ENCODE data around the gene TTLL7.

Gene TTLL7

GRCh38 chr1:83934550-83934949, 64.4 kb downstream of the TTLL7 start:
- H2AFZ ChIP-seq (ENCODE audit: low read depth, low read length, severe bottlenecking): no peak overlapping the region
- no peaks in the 10 kb centered on the region for H3K9me2 ChIP-seq (replicated peaks; ENCODE audit: insufficient read depth, low read length)
- H3K4me3 ChIP-seq (ENCODE audit: insufficient read depth, low read length, poor library complexity, severe bottlenecking): no peak overlapping the region
- no peaks in the 10 kb centered on the region for H3F3A ChIP-seq (ENCODE audit: insufficient read depth)
- H3K36me3 ChIP-seq (ENCODE audit: low read length): no peaks in the 10 kb centered on the region
- H3K9me3 ChIP-seq (ENCODE audit: insufficient read depth, low read length): no peaks in the 10 kb centered on the region
- H3K4me2 ChIP-seq (ENCODE audit: low read depth, low read length, poor library complexity, severe bottlenecking): no peak overlapping the region
- H3K9ac ChIP-seq (ENCODE audit: low read length): no peak overlapping the region
- H3K27me3 ChIP-seq (ENCODE audit: low read length): no peaks in the 10 kb centered on the region
- TF ChIP-seq EZH2phosphoT487 (conservative IDR thresholded peaks at IDR 0.05; ENCODE audit: low read length) (no peak), CTCF (IDR thresholded peaks at IDR 0.05; ENCODE audit: insufficient read depth, low read length, poor library complexity, severe bottlenecking) (no peak)
- H3K27ac ChIP-seq (ENCODE audit: low read depth, low read length): no peak overlapping the region
- no peaks in the 10 kb centered on the region for H3K79me2 ChIP-seq (ENCODE audit: insufficient read depth, low read length)
- no peaks in the 10 kb centered on the region for H4K20me1 ChIP-seq (ENCODE audit: low read depth, low read length)

DNA sequence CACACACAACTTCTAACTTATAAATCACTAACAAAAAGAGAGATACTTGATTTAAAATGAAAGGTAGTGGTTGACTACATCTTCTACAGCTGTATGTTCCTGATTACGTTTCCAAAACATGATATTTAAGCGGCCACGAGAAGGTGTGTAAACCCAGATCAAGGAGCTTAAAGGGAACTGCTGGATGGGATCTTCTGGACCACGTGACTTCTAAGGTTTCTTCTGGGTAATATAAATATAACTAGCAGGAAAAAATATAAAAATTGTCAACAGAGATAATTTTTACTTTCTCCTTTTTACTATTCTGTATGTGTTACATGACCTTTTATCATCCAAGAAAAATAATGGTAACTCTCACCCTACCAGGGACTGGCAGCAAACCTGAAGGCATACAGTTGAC, 66.2 kb downstream of the TTLL7 start:
- H3F3A ChIP-seq (ENCODE audit: insufficient read depth): no peaks in the 10 kb centered on the region
- no peaks in the 10 kb centered on the region for H3K9me3 ChIP-seq (ENCODE audit: insufficient read depth, low read length)
- H2AFZ ChIP-seq (ENCODE audit: low read depth, low read length, severe bottlenecking): no peak overlapping the region
- no peak overlapping the region for H3K4me3 ChIP-seq (ENCODE audit: insufficient read depth, low read length, poor library complexity, severe bottlenecking)
- no peak overlapping the region for H3K9ac ChIP-seq (ENCODE audit: low read length)
- no peaks in the 10 kb centered on the region for H3K79me2 ChIP-seq (ENCODE audit: insufficient read depth, low read length)
- no peak overlapping the region for H3K4me2 ChIP-seq (ENCODE audit: low read depth, low read length, poor library complexity, severe bottlenecking)
- no peaks in the 10 kb centered on the region for H3K27me3 ChIP-seq (ENCODE audit: low read length)
- no peaks in the 10 kb centered on the region for H3K36me3 ChIP-seq (ENCODE audit: low read length)
- no peak overlapping the region for H3K27ac ChIP-seq (ENCODE audit: low read depth, low read length)
- H3K9me2 ChIP-seq (replicated peaks; ENCODE audit: insufficient read depth, low read length): no peaks in the 10 kb centered on the region
- TF ChIP-seq EZH2phosphoT487 (conservative IDR thresholded peaks at IDR 0.05; ENCODE audit: low read length): no peak
- no peak for TF ChIP-seq CTCF (IDR thresholded peaks at IDR 0.05; ENCODE audit: insufficient read depth, low read length, poor library complexity, severe bottlenecking)
- H4K20me1 ChIP-seq (ENCODE audit: low read depth, low read length): no peaks in the 10 kb centered on the region

DNA sequence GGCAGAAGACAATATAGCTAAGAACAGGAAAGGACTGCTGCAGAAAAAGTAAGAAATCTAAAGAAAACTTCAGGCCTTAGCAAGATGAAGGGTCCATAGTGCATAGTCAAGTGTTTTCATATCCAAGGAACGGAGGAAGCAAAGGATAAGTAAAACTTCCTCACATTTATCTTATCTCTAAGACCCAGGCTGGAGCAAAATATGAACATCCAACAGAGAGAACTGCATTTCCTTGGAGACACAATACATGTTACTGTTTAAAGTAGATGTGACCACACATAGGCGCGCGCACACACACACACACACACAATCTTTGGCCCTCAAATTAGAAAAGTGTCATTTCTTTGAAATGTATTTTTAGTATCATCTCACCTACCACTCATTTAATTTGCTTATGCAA, 66.7 kb downstream of the TTLL7 start:
- no peaks in the 10 kb centered on the region for H3K27me3 ChIP-seq (ENCODE audit: low read length)
- H4K20me1 ChIP-seq (ENCODE audit: low read depth, low read length): no peaks in the 10 kb centered on the region
- no peaks in the 10 kb centered on the region for H3K9me2 ChIP-seq (replicated peaks; ENCODE audit: insufficient read depth, low read length)
- H3K4me2 ChIP-seq (ENCODE audit: low read depth, low read length, poor library complexity, severe bottlenecking): no peak overlapping the region
- H3K27ac ChIP-seq (ENCODE audit: low read depth, low read length): no peak overlapping the region
- H3K36me3 ChIP-seq (ENCODE audit: low read length): no peaks in the 10 kb centered on the region
- no peak overlapping the region for H3K9ac ChIP-seq (ENCODE audit: low read length)
- H3K79me2 ChIP-seq (ENCODE audit: insufficient read depth, low read length): no peaks in the 10 kb centered on the region
- H3F3A ChIP-seq (ENCODE audit: insufficient read depth): no peaks in the 10 kb centered on the region
- H2AFZ ChIP-seq (ENCODE audit: low read depth, low read length, severe bottlenecking): peak overlapping the region; percentile 68
- no peaks in the 10 kb centered on the region for H3K9me3 ChIP-seq (ENCODE audit: insufficient read depth, low read length)
- TF ChIP-seq EZH2phosphoT487 (conservative IDR thresholded peaks at IDR 0.05; ENCODE audit: low read length): no peak
- no peak for TF ChIP-seq CTCF (IDR thresholded peaks at IDR 0.05; ENCODE audit: insufficient read depth, low read length, poor library complexity, severe bottlenecking)
- no peak overlapping the region for H3K4me3 ChIP-seq (ENCODE audit: insufficient read depth, low read length, poor library complexity, severe bottlenecking)
